Smooth muscle cell (in vitro differentiated cells): ENCODE data around the gene OPTN. TPM values are rescaled to one million over a fixed set of nuclear protein-coding genes. Genes with fewer than 3 reads are reported as not detected.

Experiments used
- DNase-seq: peaks from one replicate; lab custom pipeline; 2025; ENCODE audit not compliant: unreplicated experiment; lab: John Stamatoyannopoulos, UW
- H2AFZ ChIP-seq: fragments of 200-600 bp; sonication (generic); 2 replicates; pipeline ENCODE4 v1.6.0; 2016; ENCODE audit warnings: antibody characterized with exemption, low read depth, mild to moderate bottlenecking
- H3F3A ChIP-seq: fragments of 200-600 bp; sonication (generic); 2 replicates; pipeline ENCODE4 v1.6.0; 2017; ENCODE audit warnings: antibody characterized with exemption, low read depth
- H3K27ac ChIP-seq: fragments of 200-600 bp; sonication (generic); 2 replicates; pipeline ENCODE4 v1.5.1; 2016; ENCODE audit warnings: low read depth, mild to moderate bottlenecking
- H3K27me3 ChIP-seq: fragments of 200-600 bp; sonication (generic); 2 replicates; pipeline ENCODE4 v1.6.1; 2016; ENCODE audit warnings: low read depth, mild to moderate bottlenecking
- H3K36me3 ChIP-seq: fragments of 200-600 bp; sonication (generic); 2 replicates; pipeline ENCODE4 v1.5.1; 2016; ENCODE audit warnings: low read depth
- H3K4me1 ChIP-seq: fragments of 200-600 bp; sonication (generic); 2 replicates; pipeline ENCODE4 v1.5.1; 2016; ENCODE audit warnings: low read depth
- H3K4me2 ChIP-seq: fragments of 200-600 bp; sonication (generic); 2 replicates; pipeline ENCODE4 v1.6.0; 2016; ENCODE audit warnings: mild to moderate bottlenecking
- H3K4me3 ChIP-seq: fragments of 200-600 bp; sonication (generic); 2 replicates; pipeline ENCODE4 v1.5.1; 2016; ENCODE audit warnings: mild to moderate bottlenecking
- H3K79me2 ChIP-seq: fragments of 200-600 bp; sonication (generic); 2 replicates; pipeline ENCODE4 v1.6.0; 2016; ENCODE audit warnings: low read depth, mild to moderate bottlenecking
- H3K9ac ChIP-seq: fragments of 200-600 bp; sonication (generic); 2 replicates; pipeline ENCODE4 v1.6.0; 2016; ENCODE audit warnings: low read depth
- H3K9me3 ChIP-seq: fragments of 200-600 bp; sonication (generic); replicated peaks from 2 replicates; pipeline ENCODE4 v1.5.1; 2016; ENCODE audit warnings: low read depth
- H4K20me1 ChIP-seq: fragments of 200-600 bp; sonication (generic); 2 replicates; pipeline ENCODE4 v1.6.0; 2016; ENCODE audit warnings: low read depth
- CTCF ChIP-seq: fragments of 200-600 bp; sonication (generic); IDR thresholded peaks from 2 replicates; pipeline ENCODE4 v1.5.1; 2017; ENCODE audit warnings: borderline replicate concordance, mild to moderate bottlenecking, antibody characterized with exemption; ENCODE audit not compliant: insufficient read depth, poor library complexity, severe bottlenecking
- WGBS: methylation state at CpG from one replicate; pipeline ENCODE4 v1.1.7; 2016; ENCODE audit warnings: low lambda C conversion rate; 5-methylcytosine and 5-hydroxymethylcytosine counted together
- polyA plus RNA-seq: library from polyadenylated mRNA; unstranded; fragments of >200 nt; fragmentation: Nextera tagmentation; extraction: Ambion mirVana; gene quantifications from 2 replicates; pipeline ENCODE4 v1.2.1, GENCODE V29; 2016
- total RNA-seq: library from RNA; depleted of rRNA; stranded (reverse); fragments of >200 nt; gene quantifications from 2 replicates; pipeline ENCODE4 v1.2.3, GENCODE V29; 2014

Gene OPTN
- total and polyA plus RNA-seq, 2 experiments from 2014 or later = 43.7 to 83.0 TPM

- H3K79me2 ChIP-seq = peaks cover 4% of the 10 kb centered on the region
- H3K9ac ChIP-seq = no peak overlapping the region
- H3K9me3 ChIP-seq = no peaks in the 10 kb centered on the region
- 96% methylated on average over 3 of the region's 3 CpGs for WGBS
- H2AFZ ChIP-seq = no peak overlapping the region
- peaks cover 23% of the 10 kb centered on the region for H3K36me3 ChIP-seq
- H4K20me1 ChIP-seq = peaks cover 37% of the 10 kb centered on the region
- H3K4me1 ChIP-seq = no peaks in the 10 kb centered on the region
- no peak overlapping the region for H3K27ac ChIP-seq
- H3F3A ChIP-seq = no peaks in the 10 kb centered on the region
- no peak for TF ChIP-seq CTCF
- no peak overlapping the region for H3K4me2 ChIP-seq
- DNase-seq = no peak
- no peaks in the 10 kb centered on the region for H3K27me3 ChIP-seq
- no peak overlapping the region for H3K4me3 ChIP-seq
Observed at GRCh38 chr10:13110908-13111307, 10.9 kb downstream of the OPTN start.

GRCh38 chr10:13113544-13113943 lies 13.6 kb downstream of the OPTN start:
- Histone ChIP-seq H3K4me2 (no peak overlapping the region), H3K4me3 (no peak overlapping the region), H3K27me3 (no peaks in the 10 kb centered on the region), H3K4me1 (no peaks in the 10 kb centered on the region), H3K36me3 (peaks cover 39% of the 10 kb centered on the region), H3K79me2 (no peaks in the 10 kb centered on the region), H3K9ac (no peak overlapping the region), H3F3A (no peaks in the 10 kb centered on the region), H4K20me1 (peaks cover 20% of the 10 kb centered on the region), H3K9me3 (no peaks in the 10 kb centered on the region), H3K27ac (no peak overlapping the region), H2AFZ (no peak overlapping the region)
- no peak for TF ChIP-seq CTCF
- no peak for DNase-seq
- WGBS = 74% methylated on average over 6 of the region's 6 CpGs

GRCh38 chr10:13115832-13116803 lies 16.2 kb downstream of the OPTN start:
- no peak overlapping the region for H2AFZ ChIP-seq
- no peaks in the 10 kb centered on the region for H3K79me2 ChIP-seq
- H3K4me3 ChIP-seq = no peak overlapping the region
- H3K27me3 ChIP-seq = no peaks in the 10 kb centered on the region
- H3K9ac ChIP-seq = no peak overlapping the region
- no peaks in the 10 kb centered on the region for H3F3A ChIP-seq
- DNase-seq = no peak
- no peak for TF ChIP-seq CTCF
- H3K9me3 ChIP-seq = no peaks in the 10 kb centered on the region
- H3K36me3 ChIP-seq = peaks cover 46% of the 10 kb centered on the region
- no peak overlapping the region for H3K27ac ChIP-seq
- H4K20me1 ChIP-seq = peaks cover 4% of the 10 kb centered on the region
- no peak overlapping the region for H3K4me2 ChIP-seq
- H3K4me1 ChIP-seq = no peaks in the 10 kb centered on the region
- WGBS = 93% methylated on average over 12 of the region's 12 CpGs
